Kidney epithelial cell (primary cell): ENCODE results near the gene KRTCAP3. TPM values are rescaled to one million over a fixed set of nuclear protein-coding genes. Genes with fewer than 3 reads are reported as not detected.

Experiments
- DNase-seq: peaks from one replicate; pipeline ENCODE4 v3.0.0-alpha.2; 2010; ENCODE audit warnings: low read depth
- H3K27me3 ChIP-seq: 2 replicates; pipeline ENCODE4 v1.6.0; 2011; ENCODE audit warnings: low read length; ENCODE audit not compliant: control insufficient read depth, insufficient read depth
- H3K36me3 ChIP-seq: 2 replicates; pipeline ENCODE4 v1.5.1; 2011; ENCODE audit warnings: low read length; ENCODE audit not compliant: control insufficient read depth, insufficient read depth
- H3K4me3 ChIP-seq: 2 replicates; pipeline ENCODE4 v1.5.1; 2011; ENCODE audit warnings: low read depth, mild to moderate bottlenecking, control low read depth, low read length
- CTCF ChIP-seq: IDR thresholded peaks from 2 replicates; pipeline ENCODE4 v1.5.1; 2011; ENCODE audit warnings: mild to moderate bottlenecking, moderate library complexity, low read length, control low read depth, inconsistent platforms; ENCODE audit not compliant: insufficient read depth, poor library complexity, severe bottlenecking
- total RNA-seq: library from RNA; depleted of rRNA; stranded (reverse); fragments of >200 nt; gene quantifications from 2 replicates; pipeline ENCODE4 v1.2.3, GENCODE V29; 2015

KRTCAP3 gene
- total RNA-seq, 1 donor from 2014 or later, result 10.0 TPM

DNA sequence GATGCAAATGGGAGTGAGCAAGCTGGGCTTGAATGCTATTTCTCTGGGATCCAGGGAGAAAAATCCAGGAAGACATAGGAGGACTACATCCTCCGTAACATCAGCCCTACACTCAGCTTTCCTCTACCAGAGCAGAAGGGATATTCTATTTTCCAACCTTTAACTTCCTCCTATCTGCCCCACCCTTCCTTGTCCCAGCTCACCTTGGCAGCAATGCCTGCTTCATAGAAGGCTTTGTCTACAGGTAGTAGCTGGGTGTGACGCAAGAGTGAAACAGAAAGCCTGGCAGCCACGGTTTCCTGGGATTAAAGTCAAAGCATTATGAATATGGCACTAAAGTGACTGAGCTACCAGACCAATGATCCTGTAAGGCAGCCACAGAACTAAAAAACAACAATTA, 3.9 kb downstream of the KRTCAP3 start:
- no peak for TF ChIP-seq CTCF
- H3K4me3 ChIP-seq, result no peak overlapping the region
- no peaks in the 10 kb centered on the region for H3K36me3 ChIP-seq
- no peaks in the 10 kb centered on the region for H3K27me3 ChIP-seq
- no peak for DNase-seq

GRCh38 chr2:27448381-27448780, 6.2 kb downstream of the KRTCAP3 start:
- TF ChIP-seq CTCF, result no peak
- Histone ChIP-seq H3K27me3 (no peaks in the 10 kb centered on the region), H3K4me3 (no peak overlapping the region), H3K36me3 (no peaks in the 10 kb centered on the region)
- no peak for DNase-seq

DNA sequence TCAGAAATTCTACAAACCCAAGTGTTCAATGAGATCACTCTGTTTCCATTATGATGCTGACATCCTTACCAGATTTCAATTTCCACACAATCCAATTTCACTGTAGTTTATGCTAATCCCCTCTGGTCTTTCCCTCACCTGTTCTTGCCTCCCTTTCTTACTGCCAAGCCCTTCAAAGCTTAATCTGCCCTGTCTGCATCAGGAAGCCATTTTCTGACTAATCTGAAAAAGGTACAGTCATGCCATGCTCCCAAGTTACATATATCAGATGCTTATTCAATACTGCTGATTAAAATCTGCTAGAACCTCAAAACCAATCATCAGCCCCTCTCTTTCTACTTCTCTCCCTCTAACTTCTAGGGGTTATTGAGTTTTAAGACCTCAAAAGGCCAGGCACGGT, 8.9 kb downstream of the KRTCAP3 start:
- Histone ChIP-seq H3K36me3 (no peaks in the 10 kb centered on the region), H3K4me3 (no peak overlapping the region), H3K27me3 (no peaks in the 10 kb centered on the region)
- no peak for TF ChIP-seq CTCF
- DNase-seq, result no peak

- Histone ChIP-seq H3K4me3 (no peak overlapping the region), H3K27me3 (no peaks in the 10 kb centered on the region), H3K36me3 (peaks cover 3% of the 10 kb centered on the region)
- DNase-seq, result no peak
- TF ChIP-seq CTCF, result no peak
Measured at GRCh38 chr2:27453968-27454367, 11.8 kb downstream of the KRTCAP3 start.

DNA sequence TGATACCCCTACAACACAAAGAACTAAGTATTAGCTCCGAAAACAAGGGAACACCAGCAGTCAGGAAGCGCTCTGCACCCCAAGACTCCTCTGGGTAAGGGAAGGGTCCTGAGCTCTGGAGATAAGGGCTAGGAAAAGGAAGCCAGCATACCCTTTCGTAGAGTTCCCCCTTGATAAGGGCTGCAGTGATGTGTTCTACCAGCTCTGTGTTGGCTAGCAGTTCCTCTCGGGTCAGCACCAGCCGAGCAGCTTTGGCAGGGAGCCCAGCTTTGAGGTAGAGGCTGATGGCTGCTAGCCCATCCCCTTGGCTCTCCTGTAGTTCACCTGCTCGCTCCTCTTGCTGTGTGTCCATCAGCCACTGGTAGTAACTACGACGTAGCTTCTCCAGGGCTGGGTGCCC, 18.9 kb downstream of the KRTCAP3 start:
- peaks cover 3% of the 10 kb centered on the region for H3K36me3 ChIP-seq
- no peak overlapping the region for H3K4me3 ChIP-seq
- no peak for TF ChIP-seq CTCF
- H3K27me3 ChIP-seq, result no peaks in the 10 kb centered on the region
- no peak for DNase-seq

DNA sequence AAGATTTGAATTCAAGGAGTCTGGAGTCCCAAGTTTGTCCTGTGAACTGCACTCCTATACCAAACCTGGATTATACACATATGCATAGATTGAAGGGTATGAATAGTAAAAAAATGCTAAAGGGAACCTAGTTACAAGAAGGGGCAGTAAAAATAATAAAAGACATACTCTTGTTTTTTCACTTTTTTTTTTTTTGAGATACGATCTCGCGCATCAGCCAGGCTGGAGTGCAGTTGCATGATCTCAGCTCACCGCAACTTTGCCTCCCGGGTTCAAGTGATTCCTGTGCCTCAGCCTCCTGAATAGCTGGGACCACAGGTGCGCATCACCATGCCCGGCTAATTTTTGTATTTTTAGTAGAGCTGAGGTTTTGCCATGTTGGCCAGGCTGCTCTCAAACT, 22.3 kb downstream of the KRTCAP3 start:
- DNase-seq, result no peak
- no peaks in the 10 kb centered on the region for H3K27me3 ChIP-seq
- no peak for TF ChIP-seq CTCF
- no peaks in the 10 kb centered on the region for H3K36me3 ChIP-seq
- H3K4me3 ChIP-seq, result no peak overlapping the region
